Measurements from ENCODE around the gene SIPA1.

The SIPA1 gene

DNA sequence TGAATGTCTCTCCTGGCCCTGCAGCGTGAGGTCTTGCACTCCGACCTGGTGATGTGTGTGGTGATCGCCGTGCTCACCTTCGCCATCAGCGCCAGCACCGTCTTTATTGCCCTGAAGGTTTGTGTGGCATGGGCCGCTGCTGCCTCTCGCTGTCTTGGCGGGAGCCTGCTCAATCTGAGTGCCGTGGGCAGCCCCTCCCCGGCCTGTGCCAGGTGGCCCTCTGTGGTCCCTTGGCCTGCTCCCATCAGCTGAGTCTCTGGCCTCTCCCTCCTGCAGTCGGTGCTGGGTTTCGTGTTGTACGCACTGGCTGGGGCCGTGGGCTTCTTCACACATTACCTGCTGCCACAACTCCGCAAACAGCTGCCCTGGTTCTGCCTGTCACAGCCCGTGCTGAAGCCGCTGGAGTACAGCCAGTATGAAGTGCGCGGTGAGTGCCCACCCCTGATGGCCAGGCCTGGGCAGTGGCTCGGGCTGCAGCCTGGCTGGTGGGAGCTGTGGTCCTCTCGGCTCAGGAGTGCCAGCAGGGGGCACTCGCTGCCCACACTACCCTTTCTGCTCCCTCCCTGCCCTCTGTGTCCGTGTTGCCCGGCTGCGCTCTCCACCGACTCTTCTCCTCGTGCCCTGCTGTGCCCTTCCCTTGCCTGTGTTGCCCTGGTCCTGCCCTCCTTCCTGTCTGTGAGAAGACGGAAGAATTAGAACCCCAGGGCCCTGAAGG lies 12.1 kb upstream of the SIPA1 start:
- Histone ChIP-seq H3K4me3 (no peak overlapping the region), H3K36me3 (ENCODE audit: insufficient read depth, low read length) (peaks cover 34% of the 10 kb centered on the region; the same call in 1 of the 2 replicates), H3K9me3 (ENCODE audit: low read depth, low read length) (no peaks in the 10 kb centered on the region), H3K9ac (ENCODE audit: insufficient read length) (no peak overlapping the region), H3K27ac (no peak overlapping the region)
- no peak for DNase-seq (ENCODE audit: low read depth, low spot score)
- TF ChIP-seq POLR2AphosphoS5 (IDR thresholded peaks at IDR 0.05; ENCODE audit: borderline replicate concordance, low read depth, low read length) (no peak), FOXP2 (optimal IDR thresholded peaks at IDR 0.05; ENCODE audit: control extremely low read depth, extremely low read length, insufficient read depth) (no peak), EZH2 (IDR thresholded peaks at IDR 0.05) (no peak)

- H3K27ac ChIP-seq: no peak overlapping the region
- H3K36me3 ChIP-seq (ENCODE audit: insufficient read depth, low read length): peaks cover 34% of the 10 kb centered on the region; the same call in 1 of the 2 replicates
- no peak for TF ChIP-seq POLR2AphosphoS5 (IDR thresholded peaks at IDR 0.05; ENCODE audit: borderline replicate concordance, low read depth, low read length)
- no peak for TF ChIP-seq FOXP2 (optimal IDR thresholded peaks at IDR 0.05; ENCODE audit: control extremely low read depth, extremely low read length, insufficient read depth)
- TF ChIP-seq EZH2 (IDR thresholded peaks at IDR 0.05): no peak
- DNase-seq (ENCODE audit: low read depth, low spot score): no peak
- no peak overlapping the region for H3K9ac ChIP-seq (ENCODE audit: insufficient read length)
- no peak overlapping the region for H3K4me3 ChIP-seq
- no peaks in the 10 kb centered on the region for H3K9me3 ChIP-seq (ENCODE audit: low read depth, low read length)
Observed at GRCh38 chr11:65627202-65627601, 10.7 kb upstream of the SIPA1 start.

- Histone ChIP-seq H3K4me3 (no peak overlapping the region), H3K36me3 (ENCODE audit: insufficient read depth, low read length) (peaks cover 34% of the 10 kb centered on the region; the same call in 1 of the 2 replicates), H3K9ac (ENCODE audit: insufficient read length) (no peak overlapping the region), H3K27ac (no peak overlapping the region), H3K9me3 (ENCODE audit: low read depth, low read length) (no peaks in the 10 kb centered on the region)
- TF ChIP-seq FOXP2 (optimal IDR thresholded peaks at IDR 0.05; ENCODE audit: control extremely low read depth, extremely low read length, insufficient read depth) (no peak), POLR2AphosphoS5 (IDR thresholded peaks at IDR 0.05; ENCODE audit: borderline replicate concordance, low read depth, low read length) (no peak), EZH2 (IDR thresholded peaks at IDR 0.05) (no peak)
- DNase-seq (ENCODE audit: low read depth, low spot score): no peak
Observed at GRCh38 chr11:65629579-65629978, 8.3 kb upstream of the SIPA1 start.

DNA sequence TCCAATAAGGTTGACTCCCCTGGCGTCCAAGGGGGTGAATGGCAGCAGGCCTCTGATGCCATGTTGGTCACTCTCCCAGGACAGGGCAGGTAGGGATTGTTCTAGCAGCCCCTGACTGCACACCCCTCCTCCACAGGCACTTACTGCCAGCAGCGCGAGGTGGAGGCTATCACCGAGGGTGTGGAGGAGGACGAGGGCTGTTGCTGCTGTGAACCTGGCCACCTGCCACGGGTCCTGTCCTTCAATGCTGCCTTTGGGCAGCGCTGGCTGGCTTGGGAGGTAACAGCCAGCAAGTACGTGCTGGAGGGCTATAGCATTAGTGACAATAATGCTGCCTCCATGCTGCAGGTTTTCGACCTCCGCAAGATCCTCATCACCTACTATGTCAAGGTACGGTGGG lies 7.7 kb upstream of the SIPA1 start:
- no peak for TF ChIP-seq POLR2AphosphoS5 (IDR thresholded peaks at IDR 0.05; ENCODE audit: borderline replicate concordance, low read depth, low read length)
- TF ChIP-seq FOXP2 (optimal IDR thresholded peaks at IDR 0.05; ENCODE audit: control extremely low read depth, extremely low read length, insufficient read depth): no peak
- no peak for TF ChIP-seq EZH2 (IDR thresholded peaks at IDR 0.05)
- H3K27ac ChIP-seq: no peak overlapping the region
- peaks cover 34% of the 10 kb centered on the region; the same call in 1 of the 2 replicates for H3K36me3 ChIP-seq (ENCODE audit: insufficient read depth, low read length)
- H3K9ac ChIP-seq (ENCODE audit: insufficient read length): no peak overlapping the region
- H3K9me3 ChIP-seq (ENCODE audit: low read depth, low read length): no peaks in the 10 kb centered on the region
- no peak overlapping the region for H3K4me3 ChIP-seq
- no peak for DNase-seq (ENCODE audit: low read depth, low spot score)

DNA sequence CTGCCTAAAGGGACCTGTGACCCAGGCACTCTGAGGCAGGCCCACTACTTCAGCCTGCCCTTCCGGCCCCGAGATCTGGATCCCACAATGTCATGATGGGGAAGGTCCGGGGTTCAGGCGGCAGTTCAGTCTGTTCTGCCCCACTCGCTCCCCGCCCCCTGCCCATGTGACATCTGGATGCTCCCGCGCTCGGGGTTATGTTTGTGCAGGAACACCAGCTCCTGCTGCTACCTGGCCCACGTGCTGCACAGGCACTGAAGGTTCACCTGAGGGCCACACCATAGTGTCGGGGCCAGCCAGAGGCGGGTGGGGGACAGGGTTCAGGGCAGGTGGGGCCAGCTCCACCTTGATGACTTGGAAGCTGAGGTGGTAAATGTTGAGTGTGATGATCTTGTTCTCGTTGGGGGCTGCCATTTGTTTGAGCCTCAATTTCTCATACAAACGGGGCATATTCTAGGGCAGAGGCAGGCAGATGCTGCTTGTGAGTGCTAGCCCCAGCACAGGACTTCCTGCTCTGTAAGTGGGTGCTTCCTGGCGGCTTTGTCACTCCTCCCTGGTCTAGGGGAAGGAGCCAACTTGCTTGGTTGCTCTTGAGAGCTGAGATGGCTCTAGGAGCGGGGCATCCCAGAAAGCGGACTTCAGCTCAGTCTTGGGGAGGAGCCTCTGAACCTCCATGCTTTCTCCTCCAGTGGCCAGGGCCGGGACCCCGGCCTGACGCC lies 4.4 kb upstream of the SIPA1 start:
- DNase-seq (ENCODE audit: low read depth, low spot score): no peak
- Histone ChIP-seq H3K27ac (no peak overlapping the region), H3K4me3 (no peak overlapping the region), H3K36me3 (ENCODE audit: insufficient read depth, low read length) (peaks cover 28% of the 10 kb centered on the region; the same call in 1 of the 2 replicates), H3K9me3 (ENCODE audit: low read depth, low read length) (no peaks in the 10 kb centered on the region), H3K9ac (ENCODE audit: insufficient read length) (no peak overlapping the region)
- TF ChIP-seq FOXP2 (optimal IDR thresholded peaks at IDR 0.05; ENCODE audit: control extremely low read depth, extremely low read length, insufficient read depth) (no peak), EZH2 (IDR thresholded peaks at IDR 0.05) (no peak), POLR2AphosphoS5 (IDR thresholded peaks at IDR 0.05; ENCODE audit: borderline replicate concordance, low read depth, low read length) (no peak)

DNA sequence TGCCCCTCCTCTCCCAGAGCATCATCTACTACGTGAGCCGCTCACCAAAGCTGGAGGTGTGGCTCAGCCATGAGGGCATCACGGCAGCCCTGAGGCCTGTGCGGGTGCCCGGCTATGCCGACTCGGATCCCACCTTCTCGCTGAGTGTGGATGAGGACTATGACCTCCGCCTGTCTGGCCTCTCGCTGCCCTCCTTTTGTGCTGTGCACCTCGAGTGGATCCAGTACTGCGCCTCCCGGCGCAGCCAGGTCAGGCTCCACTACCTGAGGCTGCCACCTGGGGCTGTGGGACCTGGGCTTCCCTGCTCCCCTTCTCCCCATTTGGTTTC lies 3.8 kb upstream of the SIPA1 start:
- Histone ChIP-seq H3K9ac (ENCODE audit: insufficient read length) (no peak overlapping the region), H3K9me3 (ENCODE audit: low read depth, low read length) (no peaks in the 10 kb centered on the region), H3K27ac (no peak overlapping the region), H3K36me3 (ENCODE audit: insufficient read depth, low read length) (peaks cover 23% of the 10 kb centered on the region; the same call in 1 of the 2 replicates), H3K4me3 (no peak overlapping the region)
- no peak for TF ChIP-seq EZH2 (IDR thresholded peaks at IDR 0.05)
- no peak for TF ChIP-seq FOXP2 (optimal IDR thresholded peaks at IDR 0.05; ENCODE audit: control extremely low read depth, extremely low read length, insufficient read depth)
- no peak for TF ChIP-seq POLR2AphosphoS5 (IDR thresholded peaks at IDR 0.05; ENCODE audit: borderline replicate concordance, low read depth, low read length)
- DNase-seq (ENCODE audit: low read depth, low spot score): no peak

DNA sequence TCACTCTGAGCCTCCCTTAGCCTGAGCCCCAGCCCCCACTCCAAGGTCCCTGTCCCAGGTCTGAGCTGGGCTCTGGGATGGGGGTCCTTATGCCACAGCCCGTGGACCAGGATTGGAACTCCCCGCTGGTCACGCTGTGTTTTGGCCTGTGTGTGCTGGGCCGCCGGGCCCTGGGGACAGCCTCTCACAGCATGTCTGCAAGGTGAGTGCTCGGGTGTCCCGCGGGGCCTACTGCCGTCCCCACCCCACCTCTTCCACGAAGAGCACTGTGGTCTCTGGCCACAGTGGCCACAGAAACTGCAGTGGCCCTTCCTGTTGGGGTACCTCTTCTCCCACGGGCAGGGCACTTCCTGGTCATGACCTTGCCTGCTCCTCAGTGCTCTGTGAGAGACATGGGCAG lies 3.5 kb upstream of the SIPA1 start:
- no peak for TF ChIP-seq EZH2 (IDR thresholded peaks at IDR 0.05)
- TF ChIP-seq POLR2AphosphoS5 (IDR thresholded peaks at IDR 0.05; ENCODE audit: borderline replicate concordance, low read depth, low read length): no peak
- no peak for TF ChIP-seq FOXP2 (optimal IDR thresholded peaks at IDR 0.05; ENCODE audit: control extremely low read depth, extremely low read length, insufficient read depth)

DNA sequence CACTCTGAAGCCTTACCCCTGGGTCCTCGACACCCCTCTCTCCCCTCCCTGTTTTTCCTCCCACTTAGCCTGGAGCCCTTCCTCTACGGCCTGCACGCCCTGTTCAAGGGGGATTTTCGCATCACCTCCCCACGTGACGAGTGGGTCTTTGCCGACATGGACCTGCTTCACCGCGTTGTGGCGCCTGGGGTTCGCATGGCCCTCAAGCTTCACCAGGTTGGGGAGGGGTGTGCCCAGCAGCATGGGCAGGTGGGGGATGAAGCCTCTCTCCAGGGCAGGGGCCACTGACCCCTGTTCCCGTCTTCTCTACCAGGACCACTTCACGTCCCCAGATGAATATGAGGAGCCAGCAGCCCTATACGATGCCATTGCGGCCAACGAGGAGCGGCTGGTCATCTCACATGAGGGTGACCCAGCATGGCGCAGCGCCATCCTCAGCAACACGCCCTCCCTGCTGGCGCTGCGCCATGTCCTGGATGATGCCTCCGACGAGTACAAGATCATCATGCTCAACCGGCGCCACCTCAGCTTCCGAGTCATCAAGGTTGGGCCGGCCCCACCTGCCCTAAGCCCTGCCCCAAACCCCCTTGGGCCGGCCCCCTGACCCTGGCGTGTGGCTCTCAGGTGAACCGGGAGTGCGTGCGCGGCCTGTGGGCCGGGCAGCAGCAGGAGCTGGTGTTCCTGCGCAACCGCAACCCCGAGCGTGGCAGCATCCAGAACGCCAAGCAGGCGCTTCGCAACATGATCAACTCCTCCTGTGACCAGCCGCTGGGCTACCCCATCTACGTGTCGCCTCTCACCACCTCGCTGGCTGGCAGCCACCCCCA lies 2.8 kb upstream of the SIPA1 start:
- H3K36me3 ChIP-seq (ENCODE audit: insufficient read depth, low read length): peaks cover 12% of the 10 kb centered on the region; the same call in 1 of the 2 replicates
- H3K27ac ChIP-seq: no peak overlapping the region
- no peak overlapping the region for H3K9ac ChIP-seq (ENCODE audit: insufficient read length)

More for the DNA sequence above, 3.5 kb upstream of the SIPA1 start:
- Histone ChIP-seq H3K27ac (no peak overlapping the region), H3K9me3 (ENCODE audit: low read depth, low read length) (no peaks in the 10 kb centered on the region), H3K4me3 (no peak overlapping the region), H3K36me3 (ENCODE audit: insufficient read depth, low read length) (peaks cover 19% of the 10 kb centered on the region; the same call in 1 of the 2 replicates), H3K9ac (ENCODE audit: insufficient read length) (no peak overlapping the region)
- DNase-seq (ENCODE audit: low read depth, low spot score): no peak

More for the DNA sequence above, 2.8 kb upstream of the SIPA1 start:
- Histone ChIP-seq H3K9me3 (ENCODE audit: low read depth, low read length) (no peaks in the 10 kb centered on the region), H3K4me3 (no peak overlapping the region)
- TF ChIP-seq EZH2 (IDR thresholded peaks at IDR 0.05) (no peak), FOXP2 (optimal IDR thresholded peaks at IDR 0.05; ENCODE audit: control extremely low read depth, extremely low read length, insufficient read depth) (no peak), POLR2AphosphoS5 (IDR thresholded peaks at IDR 0.05; ENCODE audit: borderline replicate concordance, low read depth, low read length) (no peak)
- DNase-seq (ENCODE audit: low read depth, low spot score): no peak
